GM19240 (cell line): Measurements from ENCODE around the gene CLSTN3.
"Not testable (repeated sequence)": the region's sequence is repeated elsewhere in the genome, so short reads cannot be mapped to it uniquely, and the experiment has no call there.

Experiments
- DNase-seq: peaks from one replicate; pipeline ENCODE4 v3.0.0; 2011; ENCODE audit warnings: low spot score; ENCODE audit not compliant: insufficient read length

CLSTN3 gene

GRCh38 chr12:7150356-7150755 is 20.2 kb downstream of the CLSTN3 start:
- DNase-seq = no peak

DNA sequence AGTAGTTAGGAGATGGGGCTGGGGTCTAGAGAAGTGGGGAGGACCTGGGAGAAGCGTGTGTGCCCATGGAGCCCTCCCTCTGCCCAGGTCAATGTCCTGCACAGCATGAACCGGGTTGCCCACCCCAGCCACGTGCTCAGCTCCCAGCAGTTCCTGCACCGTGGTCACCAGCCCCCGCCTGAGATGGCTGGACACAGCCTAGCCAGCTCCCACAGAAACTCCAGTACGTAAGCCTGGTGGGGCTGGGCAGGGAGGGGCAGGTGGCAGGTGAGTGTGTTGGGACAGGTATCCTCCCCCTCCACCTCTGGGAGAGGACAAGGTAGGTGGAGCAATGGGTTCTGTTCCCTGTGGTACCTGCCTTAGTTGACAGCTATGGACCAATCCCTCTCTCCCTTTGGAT is 20.7 kb downstream of the CLSTN3 start:
- no peak for DNase-seq

DNA sequence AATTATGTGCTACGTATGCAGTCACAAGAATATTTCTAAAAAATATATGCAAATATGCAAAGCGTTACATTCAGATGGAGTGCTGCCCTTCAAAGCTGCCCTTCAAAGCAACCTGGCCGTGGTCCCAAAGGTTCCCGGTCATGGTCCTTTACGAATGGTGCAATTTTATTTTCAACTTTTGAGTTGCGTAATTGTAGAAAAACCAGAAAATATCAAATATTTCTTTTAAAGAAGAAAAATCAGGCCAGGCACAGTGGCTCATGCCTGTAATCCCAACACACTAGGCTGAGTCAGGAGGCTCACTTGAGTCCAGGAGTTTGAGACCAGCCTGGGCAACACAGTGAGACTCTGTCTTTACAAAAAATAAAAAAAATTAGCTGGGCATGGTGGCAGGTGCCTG is 21.4 kb downstream of the CLSTN3 start:
- DNase-seq = no peak

GRCh38 chr12:7152818-7153217 is 22.6 kb downstream of the CLSTN3 start:
- no peak for DNase-seq

DNA sequence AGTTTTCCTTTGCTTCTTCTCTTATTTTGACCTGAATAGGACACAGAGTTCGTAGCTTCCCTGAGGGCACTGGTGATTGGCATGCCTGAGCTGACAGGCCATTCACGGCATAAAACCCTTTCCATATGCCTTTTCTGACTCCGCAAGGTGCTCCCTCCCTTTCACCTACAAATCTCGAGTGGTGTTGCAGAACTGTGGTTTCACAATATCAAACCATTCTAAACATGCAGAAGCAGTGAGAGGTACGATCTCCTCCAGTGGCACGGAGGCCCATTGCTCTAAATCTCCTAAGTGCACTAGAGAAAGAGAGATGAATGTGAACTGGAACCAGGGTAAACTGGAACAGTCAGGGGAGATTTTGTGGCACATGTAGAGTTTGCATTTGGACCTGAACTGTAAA is 23.9 kb downstream of the CLSTN3 start:
- no peak for DNase-seq

DNA sequence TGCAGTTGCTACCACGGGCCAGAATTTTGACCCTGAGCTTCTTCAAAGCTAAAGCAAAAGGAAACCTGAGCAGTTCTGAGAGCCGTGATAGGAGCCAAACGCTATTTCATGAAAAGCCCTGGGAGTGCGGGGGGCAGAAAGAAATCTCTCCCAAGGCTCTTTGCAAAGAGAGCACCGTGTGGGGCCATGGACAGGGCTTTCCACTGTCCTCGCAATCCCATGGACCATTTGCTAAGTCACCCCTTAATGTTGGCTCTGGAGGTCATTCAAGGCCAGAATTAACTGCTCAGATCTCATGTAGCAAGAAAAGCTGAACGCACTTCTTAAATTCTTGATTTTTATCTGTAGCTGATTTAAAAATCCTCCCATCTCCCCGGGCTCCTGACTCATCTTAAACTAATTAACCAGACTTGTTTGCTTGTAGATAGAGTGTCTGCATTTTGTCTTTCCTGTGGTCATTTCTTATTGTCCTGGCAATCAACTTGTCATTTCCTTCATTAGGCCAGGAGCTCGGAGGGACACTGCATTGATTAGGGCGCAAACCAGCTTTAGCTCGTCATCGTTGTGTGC is 24.8 kb downstream of the CLSTN3 start:
- DNase-seq = no peak

- DNase-seq = no peak
Measured at GRCh38 chr12:7155471-7156034, 25.4 kb downstream of the CLSTN3 start.

DNA sequence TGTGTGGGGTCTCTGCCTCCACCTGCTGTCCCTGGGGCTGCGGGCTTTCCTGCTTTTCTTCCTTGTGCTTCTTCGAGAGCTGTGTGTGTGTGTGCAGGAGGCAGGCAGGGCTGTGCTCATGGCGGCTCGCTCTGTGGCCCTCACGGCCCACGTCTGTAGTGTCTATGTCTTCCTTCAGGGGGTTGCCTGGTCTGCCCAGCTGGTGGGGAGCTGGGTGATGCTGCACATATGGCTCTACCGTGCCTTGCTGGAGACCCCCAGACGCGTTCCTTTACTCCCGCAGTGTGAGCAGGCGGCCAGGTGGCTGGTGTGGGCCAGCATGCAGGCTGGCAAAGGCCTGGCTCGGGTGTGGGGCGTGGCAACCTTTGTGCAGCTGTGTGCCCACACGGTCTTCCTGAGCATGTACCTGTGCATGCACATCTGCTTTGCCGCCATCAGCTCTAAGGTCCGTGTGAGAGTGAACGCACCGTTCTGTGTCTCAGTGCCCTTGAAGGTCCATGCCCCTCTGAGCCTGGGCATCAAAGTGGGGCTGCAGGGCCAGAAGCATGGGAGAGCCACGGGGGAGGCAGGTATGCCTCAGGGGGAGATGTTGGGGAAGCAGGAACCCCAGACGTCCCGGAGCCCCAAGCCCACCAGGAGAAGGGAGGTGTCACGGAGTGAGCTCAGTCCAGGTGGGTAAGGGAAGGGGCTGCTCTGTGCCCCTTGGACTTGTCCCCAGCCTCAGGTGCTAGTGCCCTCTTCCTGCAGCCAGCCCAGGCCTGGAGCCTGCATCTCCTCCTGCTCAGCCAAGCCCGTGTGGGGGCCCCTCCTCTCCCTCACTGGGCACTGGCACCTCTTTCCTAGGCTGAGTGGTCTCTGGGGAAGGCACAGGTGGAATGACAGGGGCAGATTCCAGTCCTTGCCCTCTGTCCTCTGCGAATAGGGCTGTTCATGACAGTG is 26.4 kb downstream of the CLSTN3 start:
- DNase-seq = no peak

- no peak for DNase-seq
Measured at GRCh38 chr12:7157391-7157790, 27.2 kb downstream of the CLSTN3 start.

DNA sequence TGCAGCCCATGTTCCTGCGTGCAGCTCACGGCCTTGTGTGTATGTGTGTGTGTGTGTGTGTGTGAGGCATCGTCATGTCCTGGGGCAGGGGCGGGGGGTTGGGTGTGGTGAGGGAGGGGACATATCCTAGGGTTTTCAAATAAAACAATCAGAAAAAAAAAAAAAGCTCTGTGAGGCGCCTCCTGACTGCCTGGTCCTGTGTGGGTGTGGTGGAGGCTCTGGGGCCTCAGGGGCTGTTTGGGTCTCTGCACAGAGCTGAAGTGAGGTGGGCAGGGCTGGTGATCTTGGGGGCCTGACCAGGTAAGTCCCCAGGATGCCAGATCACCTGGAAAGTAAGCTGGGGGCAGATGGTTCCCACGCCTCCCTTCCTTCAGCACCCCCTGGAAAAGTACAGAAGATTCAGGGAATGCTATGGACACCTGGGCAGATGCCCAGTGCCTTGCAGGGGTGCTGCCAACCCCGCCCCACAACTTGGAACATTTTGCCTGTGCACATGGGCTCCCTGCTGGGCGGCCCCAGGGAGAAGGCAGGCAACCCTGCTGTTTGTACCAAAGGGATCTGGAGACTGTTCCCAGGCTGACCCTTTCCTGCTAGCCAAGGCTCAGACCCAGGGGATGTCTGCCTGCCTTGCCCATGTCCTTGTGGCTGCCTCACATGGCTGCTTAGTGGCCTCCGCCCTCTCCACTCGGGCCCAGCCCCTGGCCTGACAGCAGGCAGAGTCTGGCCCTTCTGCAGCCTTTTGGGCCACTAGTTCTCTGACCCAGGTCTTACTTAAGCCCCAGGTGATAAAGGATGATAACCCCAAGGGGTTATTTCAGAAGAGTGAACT is 28.8 kb downstream of the CLSTN3 start:
- no peak for DNase-seq

DNA sequence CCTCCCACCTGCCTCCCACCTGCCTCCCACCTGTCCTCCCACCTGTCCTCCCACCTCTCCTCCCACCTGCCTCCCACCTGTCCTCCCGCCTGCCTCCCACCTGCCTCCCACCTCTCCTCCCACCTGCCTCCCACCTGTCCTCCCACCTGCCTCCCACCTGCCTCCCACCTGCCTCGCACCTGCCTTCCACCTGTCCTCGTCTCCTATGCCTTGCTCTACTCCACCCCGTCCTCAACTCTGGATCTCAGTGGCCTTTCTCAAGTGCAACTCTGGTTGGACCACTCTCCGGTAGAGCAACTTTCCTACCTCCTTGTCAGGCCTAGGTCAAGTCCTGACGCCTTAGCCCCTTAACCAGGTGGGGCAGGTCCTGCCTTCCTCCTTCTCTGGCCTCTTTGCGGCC is 30.0 kb downstream of the CLSTN3 start:
- DNase-seq = no peak

DNA sequence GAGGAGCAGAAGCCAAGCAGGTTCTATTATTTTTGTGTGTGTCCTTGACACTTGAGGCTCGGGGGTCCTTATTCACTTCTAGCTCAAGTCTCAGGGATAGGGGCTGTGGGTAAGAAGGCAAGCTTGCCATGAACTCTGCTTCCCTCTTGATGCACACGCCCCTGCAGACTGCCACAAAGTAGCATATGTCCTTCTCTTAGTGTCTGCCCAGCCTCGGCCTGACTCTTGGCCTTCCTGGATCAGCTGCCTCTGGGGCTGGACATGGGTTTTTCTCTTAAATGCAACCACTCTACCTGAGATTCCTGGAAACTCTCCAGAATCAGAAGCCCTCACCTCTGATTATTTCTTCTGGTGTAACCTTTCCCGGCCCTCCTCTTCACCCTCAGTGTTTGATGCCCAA is 31.2 kb downstream of the CLSTN3 start:
- DNase-seq = no peak

- DNase-seq = no peak
Measured at GRCh38 chr12:7161811-7162210, 31.6 kb downstream of the CLSTN3 start.

DNA sequence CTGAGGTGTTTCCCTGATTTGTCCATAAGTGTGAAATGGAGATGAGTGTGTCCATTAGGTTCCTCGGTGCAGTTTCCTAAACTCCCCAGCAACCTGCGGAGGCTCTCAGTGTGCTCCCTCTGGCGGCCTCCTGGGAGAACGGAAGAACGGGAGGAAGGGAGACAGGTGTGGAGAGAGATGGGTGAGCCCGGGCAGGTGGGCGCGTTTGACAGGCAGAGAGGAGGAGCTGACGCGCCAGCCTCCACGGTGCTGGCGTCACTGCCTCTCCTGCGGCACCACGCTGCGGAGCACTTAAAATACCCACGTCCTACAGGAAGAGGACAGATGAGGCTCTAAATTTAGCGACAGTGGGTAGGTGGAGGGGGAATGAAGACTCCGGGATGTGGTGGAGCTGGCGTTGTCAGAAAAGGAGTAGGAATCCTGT is 32.5 kb downstream of the CLSTN3 start:
- DNase-seq = no peak

- DNase-seq = no peak
Measured at GRCh38 chr12:7169951-7170350, 39.8 kb downstream of the CLSTN3 start.

- no peak for DNase-seq
Measured at GRCh38 chr12:7171854-7172253, 41.7 kb downstream of the CLSTN3 start.

DNA sequence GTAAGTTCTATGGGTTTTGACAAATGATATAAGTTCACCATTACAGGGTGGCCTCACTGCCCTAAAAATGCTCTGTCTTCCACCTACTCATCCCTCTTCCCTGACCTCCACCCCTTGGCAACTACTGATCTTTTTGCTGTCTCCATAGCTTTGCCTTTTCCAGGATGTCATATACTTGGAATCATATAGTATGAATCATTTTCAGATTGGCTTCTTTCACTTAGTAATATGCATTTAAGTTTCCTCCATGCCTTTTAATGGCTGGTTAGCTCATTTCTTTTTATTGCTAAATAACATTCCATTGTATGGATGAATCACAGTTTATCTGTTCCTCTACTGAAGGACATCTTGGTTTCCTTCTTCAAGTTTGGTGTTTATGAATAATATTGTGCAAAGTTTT is 45.3 kb downstream of the CLSTN3 start:
- no peak for DNase-seq

DNA sequence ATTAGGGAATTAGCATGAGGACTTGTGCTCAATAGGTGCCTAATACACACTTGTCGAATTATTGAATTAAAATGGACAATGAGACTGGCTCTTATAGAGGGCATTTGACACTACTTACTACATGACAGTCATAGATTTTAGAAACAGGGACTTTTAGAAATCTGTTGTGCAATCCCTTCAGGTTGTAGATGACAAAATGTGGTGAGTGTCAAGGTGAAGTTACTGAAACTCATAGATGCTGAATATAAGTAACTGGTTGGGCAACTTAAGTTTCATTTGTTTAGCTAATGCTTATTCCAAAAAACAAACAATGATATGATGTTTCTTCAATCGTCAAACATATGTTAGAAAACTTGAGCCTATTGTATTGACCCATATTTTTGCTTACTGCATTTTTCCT is 46.4 kb downstream of the CLSTN3 start:
- DNase-seq = no peak

- DNase-seq = no peak
Measured at GRCh38 chr12:7178481-7178880, 48.3 kb downstream of the CLSTN3 start.

GRCh38 chr12:7180685-7181084 is 50.5 kb downstream of the CLSTN3 start:
- no peak for DNase-seq

DNA sequence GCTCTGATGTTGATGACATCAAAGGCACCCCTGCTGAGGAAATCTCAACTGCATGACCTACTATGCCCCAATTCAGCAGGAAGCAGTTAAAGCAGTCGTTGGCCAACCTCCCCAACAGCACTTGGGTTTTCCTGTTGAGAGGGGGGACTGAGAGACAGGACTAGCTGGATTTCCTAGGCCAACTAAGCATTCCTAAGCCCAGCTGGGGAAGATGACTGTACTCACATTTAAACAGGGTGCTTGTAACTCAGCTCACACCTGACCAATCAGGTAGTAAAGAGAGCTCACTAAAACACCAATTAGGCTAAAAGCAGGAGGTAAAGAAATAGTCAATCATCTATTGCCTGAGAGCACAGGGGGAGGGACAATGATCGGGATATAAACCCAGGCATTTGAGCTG is 55.9 kb downstream of the CLSTN3 start:
- not testable (repeated sequence) for DNase-seq
